IPS-11a (cell line): Measurements from ENCODE around the gene SLC4A1.

Experiments used
- H3K4me3 ChIP-seq: one replicate; pipeline ENCODE4 v1.5.1; 2013; ENCODE audit warnings: low read depth, low read length, control low read depth

Gene SLC4A1

GRCh38 chr17:44267818-44268490 is at the start of gene SLC4A1:
SLC4A1 (minus strand) TSS chr17:44268135; CDS start chr17:44262866, 5,269 bp downstream.
- H3K4me3 ChIP-seq: no peak within 1 kb of the TSS

GRCh38 chr17:44317545-44317944 is 49.6 kb upstream of the SLC4A1 start:
- no peak overlapping the region for H3K4me3 ChIP-seq

GRCh38 chr17:44315760-44316731 is 48.1 kb upstream of the SLC4A1 start:
- peak overlapping the region; percentile 25 for H3K4me3 ChIP-seq

DNA sequence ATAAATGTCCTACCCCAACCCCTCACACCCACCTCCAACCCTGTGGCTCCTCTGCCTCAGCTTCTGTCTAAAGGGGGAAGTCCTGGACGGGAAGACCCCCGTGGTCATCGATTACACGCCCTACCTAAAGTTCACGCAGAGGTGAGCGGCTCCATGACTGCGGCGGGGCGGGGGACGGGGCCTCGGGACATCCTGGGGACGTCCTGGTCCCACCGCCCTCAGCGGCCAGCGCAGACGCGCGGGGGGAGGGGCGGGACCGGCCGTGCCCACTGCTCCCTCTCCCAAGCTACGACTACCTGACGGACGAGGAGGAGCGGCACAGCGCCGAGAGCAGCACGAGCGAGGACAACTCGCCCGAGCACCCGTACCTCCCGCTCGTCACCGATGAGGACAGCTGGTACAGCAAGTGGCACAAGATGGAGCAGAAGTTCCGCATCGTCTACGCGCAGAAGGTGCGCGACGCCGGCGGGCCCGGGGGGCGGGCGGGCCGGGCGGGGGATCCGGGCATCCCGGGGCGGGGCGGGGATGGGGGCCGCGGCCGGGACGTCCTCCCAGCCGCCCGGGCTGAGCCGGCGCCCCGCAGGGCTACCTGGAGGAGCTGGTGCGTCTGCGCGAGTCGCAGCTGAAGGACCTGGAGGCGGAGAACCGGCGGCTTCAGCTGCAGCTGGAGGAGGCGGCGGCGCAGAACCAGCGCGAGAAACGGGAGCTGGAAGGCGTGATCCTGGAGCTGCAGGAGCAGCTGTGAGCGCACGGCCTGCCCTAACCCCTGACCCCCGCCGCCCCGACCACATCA is 47.1 kb upstream of the SLC4A1 start:
- peak overlapping the region; percentile 73 for H3K4me3 ChIP-seq

- H3K4me3 ChIP-seq: peak overlapping the region; percentile 73
Measured at GRCh38 chr17:44314524-44314868, 46.6 kb upstream of the SLC4A1 start.

GRCh38 chr17:44314031-44314430 is 46.1 kb upstream of the SLC4A1 start:
- H3K4me3 ChIP-seq: no peak overlapping the region

- no peak overlapping the region for H3K4me3 ChIP-seq
Measured at GRCh38 chr17:44312396-44313104, 44.6 kb upstream of the SLC4A1 start.

DNA sequence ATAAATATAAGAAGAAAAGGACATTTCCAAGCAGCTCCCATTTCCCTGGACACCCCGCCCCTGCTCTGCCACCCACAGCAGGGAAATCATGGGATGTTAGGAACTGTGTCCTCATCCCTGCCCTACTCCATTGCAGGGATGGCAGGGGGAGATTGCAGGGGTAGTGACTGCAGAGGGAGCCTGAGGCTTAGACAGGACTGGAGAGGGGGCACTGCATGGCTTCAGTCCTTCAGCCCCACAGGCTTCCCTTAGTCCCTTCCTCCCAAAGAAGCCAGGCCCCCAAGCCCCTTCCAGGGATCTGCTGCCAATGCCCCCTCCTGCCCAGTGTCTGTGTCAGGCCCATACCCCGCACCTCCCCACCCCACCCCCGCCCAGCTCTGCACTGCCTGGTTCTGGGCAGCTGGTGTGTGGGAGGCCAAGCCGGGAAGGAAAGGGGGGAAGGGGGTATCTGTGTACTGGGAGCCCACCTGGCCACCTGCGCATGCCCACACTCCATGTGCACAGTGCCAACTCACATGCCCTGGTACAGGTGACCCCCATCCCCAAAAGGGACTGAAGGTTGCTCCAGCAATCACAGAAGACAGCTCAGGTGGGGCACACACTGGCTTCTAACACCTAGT is 43.7 kb upstream of the SLC4A1 start:
- H3K4me3 ChIP-seq: no peak overlapping the region

DNA sequence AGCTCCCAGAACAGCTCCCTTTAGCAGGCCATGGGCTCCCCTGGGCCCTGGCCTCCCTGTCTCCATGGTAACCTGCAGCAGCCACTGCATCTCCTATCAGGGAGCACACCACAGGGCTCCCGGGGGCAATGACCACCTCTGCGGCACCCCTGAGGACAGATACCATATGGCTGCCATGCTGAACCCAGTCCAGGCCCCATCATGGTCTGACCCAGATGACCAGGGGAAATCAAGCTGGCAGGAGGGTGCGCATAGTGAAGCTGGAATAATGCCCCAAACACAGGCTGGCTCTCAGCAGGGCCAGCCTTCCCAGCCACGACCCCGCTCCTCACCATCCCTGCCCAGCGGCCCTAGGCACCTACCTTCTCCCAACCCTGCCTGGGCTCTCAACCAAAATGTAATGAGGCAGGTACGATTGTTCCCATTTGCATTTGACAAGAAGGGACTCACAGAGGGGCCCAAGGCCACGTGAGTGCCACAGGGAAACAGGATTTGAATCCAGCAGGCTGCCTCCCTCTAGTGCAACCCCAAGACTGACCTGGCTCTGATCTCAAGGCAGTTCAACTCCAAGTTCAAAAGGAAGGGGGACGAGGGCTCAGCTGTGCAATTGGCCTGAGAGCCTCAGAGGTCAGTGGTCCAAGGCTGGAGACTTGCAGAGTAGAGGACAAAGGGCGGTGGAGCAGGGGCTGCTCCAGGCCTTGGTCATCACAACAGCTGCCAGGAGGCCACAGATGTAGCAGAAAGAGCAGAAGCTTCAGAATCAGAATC is 42.9 kb upstream of the SLC4A1 start:
- H3K4me3 ChIP-seq: no peak overlapping the region

DNA sequence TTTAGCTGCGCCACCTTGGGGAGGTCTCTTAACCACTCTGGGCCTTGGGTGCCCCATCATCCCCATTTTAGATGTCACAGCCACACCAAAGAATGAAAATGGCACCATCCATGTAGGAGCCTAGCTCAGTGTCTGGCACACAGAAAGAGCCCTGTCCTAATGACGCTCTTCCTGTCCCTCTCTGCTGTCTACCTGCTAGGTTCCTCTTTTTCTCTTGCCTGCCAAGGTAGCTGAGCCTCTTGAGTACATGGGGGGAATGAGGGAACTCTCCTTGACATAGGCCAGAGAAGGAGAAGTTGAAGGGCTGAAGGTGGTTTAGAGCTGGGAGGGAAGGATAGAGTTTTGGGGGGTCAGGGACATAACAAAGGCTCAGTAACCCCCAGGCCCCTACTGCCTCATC is 42.3 kb upstream of the SLC4A1 start:
- H3K4me3 ChIP-seq: no peak overlapping the region

GRCh38 chr17:44309472-44309871 is 41.5 kb upstream of the SLC4A1 start:
- H3K4me3 ChIP-seq: no peak overlapping the region

DNA sequence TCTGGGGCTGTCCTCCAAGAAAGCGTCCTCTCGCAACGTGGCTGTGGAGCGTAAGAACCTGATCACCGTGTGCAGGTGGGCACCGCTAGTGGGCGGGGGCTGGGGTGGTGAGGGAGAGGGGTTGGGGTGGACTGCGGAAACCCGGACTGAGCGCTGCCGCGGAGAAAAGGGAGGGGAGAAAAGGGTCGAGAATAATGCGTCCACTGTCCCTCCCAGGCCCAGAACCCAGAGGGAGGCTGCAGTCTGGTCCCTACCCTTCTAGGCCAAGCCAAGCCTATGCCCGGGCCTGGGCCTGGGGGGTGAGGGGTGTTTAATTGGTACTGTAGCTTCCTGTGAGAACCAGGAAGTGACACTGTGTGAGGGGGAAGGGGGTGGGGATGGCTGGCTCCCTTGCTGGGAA is 40.9 kb upstream of the SLC4A1 start:
- peak overlapping the region; percentile 27 for H3K4me3 ChIP-seq

GRCh38 chr17:44308320-44308818 is 40.4 kb upstream of the SLC4A1 start, which contains the start of gene RUNDC3A:
RUNDC3A (plus strand) TSS chr17:44308601; CDS start chr17:44308833, 232 bp downstream.
- H3K4me3 ChIP-seq: peak within 1 kb of the TSS; percentile 47

DNA sequence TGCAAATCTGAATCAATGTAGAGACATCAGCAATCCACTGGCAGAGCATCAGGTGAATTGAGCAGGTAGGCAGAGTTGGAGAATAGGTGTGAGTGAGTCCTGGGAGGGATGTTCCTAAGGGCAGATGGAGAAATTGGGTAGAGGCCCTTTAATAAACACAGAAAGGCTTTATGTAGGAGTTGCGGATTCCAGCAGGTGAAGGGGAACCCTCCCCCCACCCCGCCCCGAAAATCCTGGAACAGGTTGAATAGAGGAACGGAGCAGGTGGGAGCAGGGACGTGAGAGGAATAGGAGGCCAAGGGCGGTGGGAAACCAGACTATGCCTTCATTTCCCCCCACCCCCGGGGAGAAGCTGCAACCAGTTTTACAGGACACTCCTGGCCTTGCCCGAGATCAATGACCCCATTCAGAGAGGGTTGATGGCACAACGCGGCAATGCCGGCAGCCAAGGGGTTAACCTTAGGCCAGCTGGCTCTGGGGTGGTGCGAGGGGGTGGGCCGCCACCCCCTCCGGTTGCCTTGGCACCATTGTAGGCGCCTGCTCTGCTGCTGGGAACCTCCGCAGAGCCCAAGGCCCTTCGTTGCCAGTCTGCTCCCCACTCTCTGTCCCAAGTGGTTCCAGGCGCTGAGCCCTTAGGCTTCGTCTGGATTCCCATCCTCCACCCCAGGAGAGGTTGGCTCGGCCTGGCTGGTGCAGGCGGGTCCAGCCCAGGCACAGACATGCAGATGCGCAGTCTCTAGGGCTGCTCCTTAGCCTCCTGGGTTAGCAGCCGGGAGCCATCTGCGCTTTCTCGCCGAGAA is 39.7 kb upstream of the SLC4A1 start:
- peak overlapping the region; percentile 47 for H3K4me3 ChIP-seq

GRCh38 chr17:44304651-44305050 is 36.7 kb upstream of the SLC4A1 start:
- H3K4me3 ChIP-seq: no peak overlapping the region

GRCh38 chr17:44297975-44298374 is 30.0 kb upstream of the SLC4A1 start:
- H3K4me3 ChIP-seq: no peak overlapping the region

DNA sequence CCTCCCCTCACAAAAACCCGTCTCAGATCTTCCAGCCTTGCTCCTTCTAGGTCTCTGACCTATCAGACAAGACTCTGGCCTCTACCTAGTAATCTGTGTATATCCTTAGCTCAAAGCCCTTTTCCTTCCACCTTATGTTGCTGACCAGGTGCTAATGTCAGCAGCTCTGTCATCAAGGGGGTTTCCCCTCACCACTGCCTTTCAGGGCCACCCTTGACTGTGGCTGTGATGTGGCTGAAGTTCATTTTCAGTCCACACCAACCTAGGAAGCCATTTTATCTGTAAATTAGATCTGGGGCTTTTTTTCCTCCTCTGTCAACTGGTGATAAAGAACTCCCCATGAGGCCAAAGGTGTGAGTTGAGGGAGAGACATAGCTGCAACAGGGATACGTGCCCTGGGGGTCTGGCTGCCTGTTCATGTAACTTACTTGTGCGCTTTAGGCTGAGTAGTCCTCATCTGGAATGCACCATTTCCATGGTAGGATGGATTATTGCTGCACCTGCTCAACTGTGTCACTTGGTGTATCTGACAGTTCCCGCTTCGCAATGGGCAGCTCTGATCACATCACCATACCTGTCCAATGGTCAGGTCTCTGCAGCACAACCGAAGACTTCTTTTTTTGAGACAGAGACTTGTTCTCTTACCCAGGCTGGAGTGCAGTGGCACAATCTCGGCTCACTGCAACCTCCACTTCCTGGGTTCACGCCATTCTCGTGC is 25.7 kb upstream of the SLC4A1 start:
- no peak overlapping the region for H3K4me3 ChIP-seq

DNA sequence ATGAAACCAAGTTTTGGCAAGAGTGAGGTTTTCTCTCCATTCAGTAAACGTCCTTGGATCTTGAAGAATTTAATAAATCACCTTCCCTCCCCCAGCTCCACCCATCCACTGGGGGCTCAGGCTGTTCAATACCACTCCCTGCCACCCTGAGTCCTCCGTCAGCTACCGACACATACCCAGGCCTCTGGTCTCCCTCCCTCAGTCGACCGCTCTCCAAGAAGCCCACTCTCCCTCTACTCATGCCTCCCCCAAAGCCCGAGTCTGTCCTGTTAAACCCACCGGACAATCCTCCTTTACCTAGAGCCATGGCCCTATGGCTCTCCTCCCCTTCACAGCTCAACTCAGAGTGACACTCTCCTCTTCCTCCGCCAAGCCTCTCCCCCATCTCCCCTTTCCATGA is 19.7 kb upstream of the SLC4A1 start:
- no peak overlapping the region for H3K4me3 ChIP-seq
